Stomach (tissue), 9 donors: ENCODE data around the gene GSG1L2. TPM values are rescaled to one million over a fixed set of nuclear protein-coding genes. Genes with fewer than 3 reads are reported as not detected.

Experiments used
- DNase-seq, 2 donors: peaks; one replicate each; pipeline versions ENCODE4 v3.0.0 to v3.0.0-alpha.2; 2013 to 2019
- H3K27ac ChIP-seq, 5 donors: fragments of 200-600 bp in 4 of 5; sonication (generic) in 4 of 5; one replicate each; pipeline ENCODE4 v1.5.1; 2013 to 2019; ENCODE audit warnings: mild to moderate bottlenecking in 1 of 5, moderate library complexity in 1 of 5
- H3K27me3 ChIP-seq, 3 donors: fragments of 200-600 bp; sonication (generic); one replicate each; pipeline ENCODE4 v1.5.1; 2017 to 2019; ENCODE audit warnings: mixed run types in 1 of 3
- H3K36me3 ChIP-seq, 4 donors: fragments of 200-600 bp; sonication (generic); 1 replicate in 3 of 4; 2 replicates in 1 of 4; pipeline ENCODE4 v1.5.1; 2016 to 2019
- H3K4me1 ChIP-seq, 4 donors: fragments of 200-600 bp; sonication (generic); one replicate each; pipeline ENCODE4 v1.5.1; 2016 to 2019
- H3K4me3 ChIP-seq, 4 donors: fragments of 200-600 bp; sonication (generic) in 3 of 4; one replicate each; pipeline ENCODE4 v1.5.1; 2016 to 2019; ENCODE audit warnings: mild to moderate bottlenecking in 1 of 4
- H3K9me3 ChIP-seq, 4 donors: fragments of 200-600 bp; sonication (generic); one replicate each; pipeline ENCODE4 v1.5.1; 2016 to 2019
- EP300 ChIP-seq: sonication (generic); formaldehyde crosslinking; IDR thresholded peaks from one replicate; pipeline ENCODE4 v1.6.1; 2017; ENCODE audit warnings: antibody characterized with exemption
- POLR2A ChIP-seq, 4 donors: fragments of 450-650 bp; IDR thresholded peaks; one replicate each; pipeline ENCODE4 v1.6.1; 2016; ENCODE audit warnings: antibody characterized with exemption in 4 of 4, control low read depth in 2 of 4, mild to moderate bottlenecking in 1 of 4, moderate library complexity in 1 of 4
- POLR2AphosphoS5 ChIP-seq, 3 donors: sonication (generic); formaldehyde crosslinking; IDR thresholded peaks; one replicate each; pipeline ENCODE4 v1.6.1; 2016; ENCODE audit warnings: antibody characterized with exemption in 3 of 3
- WGBS, 5 donors: extraction: QIAGEN DNeasy Blood & Tissue Kit in 3 of 5; methylation state at CpG; one replicate each; pipeline versions ENCODE4 v1.1.5 to v1.1.7; 2013 to 2018; 5-methylcytosine and 5-hydroxymethylcytosine counted together
- intact Hi-C: fragments of 100-400 bp; cut with DNase I; formaldehyde crosslinking; loops from one replicate; pipeline ENCODE4 v1.15.1; 2023; ENCODE audit warnings: low total_unique reads
- polyA plus RNA-seq, 3 donors: library from polyadenylated mRNA; stranded (reverse); fragments of 200-250 nt; gene quantifications; one replicate each; pipeline ENCODE4 v1.2.3, GENCODE V29; 2013
- total RNA-seq, 5 donors: library from RNA; depleted of rRNA; stranded (reverse); fragments of >200 nt; gene quantifications; one replicate each; pipeline versions ENCODE4 v1.1.0 to v1.2.3, GENCODE V29; 2014 to 2016
- TF ChIP-seq, protein P1 (sequence below), 7 experiments: fragments of 450-650 bp in 4 of 7; fragments of 200-600 bp in 3 of 7; sonication (generic) in 3 of 7; IDR thresholded peaks; one replicate each; pipeline ENCODE4 v1.5.1; 2016 to 2019; ENCODE audit warnings: antibody characterized with exemption in 7 of 7, control low read depth in 2 of 7, mild to moderate bottlenecking in 1 of 7
- donor health status: healthy with polysubstance abuse.
- donor health status: Bipolar disorder and iron deficiency.
- donor health status: healthy.

Gene GSG1L2
- total and polyA plus RNA-seq, 8 donors: not detected

- Histone ChIP-seq H3K27ac (no peak overlapping the region), H3K4me1 (peaks cover 0 to 23% (median 6%) of the 10 kb centered on the region in 4 donors), H3K9me3 (no peaks in the 10 kb centered on the region), H3K27me3 (peaks cover 0 to 22% (median 0%) of the 10 kb centered on the region in 3 donors), H3K4me3 (no peak overlapping the region), H3K36me3 (no peaks in the 10 kb centered on the region)
- no peak for DNase-seq
- no peak for TF ChIP-seq POLR2A (IDR thresholded peaks at IDR 0.05)
- TF ChIP-seq POLR2AphosphoS5 (IDR thresholded peaks at IDR 0.05): no peak
- TF ChIP-seq, protein P1, sequence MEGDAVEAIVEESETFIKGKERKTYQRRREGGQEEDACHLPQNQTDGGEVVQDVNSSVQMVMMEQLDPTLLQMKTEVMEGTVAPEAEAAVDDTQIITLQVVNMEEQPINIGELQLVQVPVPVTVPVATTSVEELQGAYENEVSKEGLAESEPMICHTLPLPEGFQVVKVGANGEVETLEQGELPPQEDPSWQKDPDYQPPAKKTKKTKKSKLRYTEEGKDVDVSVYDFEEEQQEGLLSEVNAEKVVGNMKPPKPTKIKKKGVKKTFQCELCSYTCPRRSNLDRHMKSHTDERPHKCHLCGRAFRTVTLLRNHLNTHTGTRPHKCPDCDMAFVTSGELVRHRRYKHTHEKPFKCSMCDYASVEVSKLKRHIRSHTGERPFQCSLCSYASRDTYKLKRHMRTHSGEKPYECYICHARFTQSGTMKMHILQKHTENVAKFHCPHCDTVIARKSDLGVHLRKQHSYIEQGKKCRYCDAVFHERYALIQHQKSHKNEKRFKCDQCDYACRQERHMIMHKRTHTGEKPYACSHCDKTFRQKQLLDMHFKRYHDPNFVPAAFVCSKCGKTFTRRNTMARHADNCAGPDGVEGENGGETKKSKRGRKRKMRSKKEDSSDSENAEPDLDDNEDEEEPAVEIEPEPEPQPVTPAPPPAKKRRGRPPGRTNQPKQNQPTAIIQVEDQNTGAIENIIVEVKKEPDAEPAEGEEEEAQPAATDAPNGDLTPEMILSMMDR (IDR thresholded peaks at IDR 0.05): no peak
- no peak for TF ChIP-seq EP300
- WGBS, 5 donors: 75 to 80% (median 78%) methylated on average over 8 of the region's 8 CpGs
- intact Hi-C loops: no loop called here
Measured at GRCh38 chr17:9824797-9825338, 3.0 kb upstream of the GSG1L2 start.

GRCh38 chr17:9824094-9824493, 2.2 kb upstream of the GSG1L2 start:
- peaks cover 0 to 22% (median 0%) of the 10 kb centered on the region in 3 donors for H3K27me3 ChIP-seq
- intact Hi-C loops: no loop called here
- no peaks in the 10 kb centered on the region for H3K9me3 ChIP-seq
- 46 to 61% (median 57%) methylated on average over 4 of the region's 4 CpGs for WGBS, 5 donors
- H3K4me1 ChIP-seq: peaks cover 0 to 21% (median 6%) of the 10 kb centered on the region in 4 donors
- H3K36me3 ChIP-seq: no peaks in the 10 kb centered on the region
- no peak for DNase-seq
- TF ChIP-seq POLR2A (IDR thresholded peaks at IDR 0.05) (no peak), POLR2AphosphoS5 (IDR thresholded peaks at IDR 0.05) (no peak), EP300 (no peak)
- TF ChIP-seq, protein P1 (IDR thresholded peaks at IDR 0.05): no peak
- H3K27ac ChIP-seq: no peak overlapping the region
- H3K4me3 ChIP-seq: no peak overlapping the region

GRCh38 chr17:9820448-9820847, 1.4 kb downstream of the GSG1L2 start:
- WGBS, 5 donors: 56 to 87% (median 66%) methylated on average over 3 of the region's 3 CpGs
- no peak for DNase-seq
- H3K36me3 ChIP-seq: no peaks in the 10 kb centered on the region
- no peak overlapping the region for H3K27ac ChIP-seq
- H3K4me1 ChIP-seq: peaks cover 0 to 3% (median 0%) of the 10 kb centered on the region in 4 donors
- H3K4me3 ChIP-seq: no peak overlapping the region
- no peaks in the 10 kb centered on the region for H3K9me3 ChIP-seq
- H3K27me3 ChIP-seq: peaks cover 0 to 16% (median 0%) of the 10 kb centered on the region in 3 donors
- TF ChIP-seq POLR2A (IDR thresholded peaks at IDR 0.05) (no peak), POLR2AphosphoS5 (IDR thresholded peaks at IDR 0.05) (no peak), EP300 (no peak)
- TF ChIP-seq, protein P1 (IDR thresholded peaks at IDR 0.05): no peak
- intact Hi-C loops: no loop called here

DNA sequence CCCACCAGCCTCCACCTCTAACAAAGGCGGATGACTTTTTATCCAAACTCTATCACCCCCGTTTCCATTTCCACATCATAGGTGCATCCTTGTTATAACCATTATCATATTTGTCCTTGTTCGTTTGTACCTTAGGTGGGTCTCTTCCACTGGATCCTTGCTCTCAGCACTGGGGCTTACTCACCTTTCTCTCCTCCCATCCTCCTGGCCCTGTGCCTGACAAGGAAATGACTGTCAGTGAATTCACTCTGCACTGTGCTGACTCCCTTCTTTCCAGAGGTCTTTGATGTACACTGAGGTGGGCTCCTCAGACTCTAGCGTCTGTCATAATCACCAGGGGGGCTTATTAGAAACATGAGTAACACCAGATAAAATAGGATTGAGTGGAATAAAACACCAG, 3.1 kb downstream of the GSG1L2 start:
- H3K27me3 ChIP-seq: peaks cover 0 to 10% (median 0%) of the 10 kb centered on the region in 3 donors
- no peak overlapping the region for H3K27ac ChIP-seq
- DNase-seq: no peak
- H3K9me3 ChIP-seq: no peaks in the 10 kb centered on the region
- no peaks in the 10 kb centered on the region for H3K36me3 ChIP-seq
- WGBS, 5 donors: 55 to 75% (median 73%) methylated on average over 4 of the region's 4 CpGs
- no peaks in the 10 kb centered on the region for H3K4me1 ChIP-seq
- no peak overlapping the region for H3K4me3 ChIP-seq
- intact Hi-C loops: no loop called here
- TF ChIP-seq, protein P1 (IDR thresholded peaks at IDR 0.05): no peak
- TF ChIP-seq POLR2A (IDR thresholded peaks at IDR 0.05) (no peak), POLR2AphosphoS5 (IDR thresholded peaks at IDR 0.05) (no peak), EP300 (no peak)
